SU-DHL-6 (cell line): ENCODE measurements around the gene ALKBH7.
"Not testable (repeated sequence)": the region's sequence is repeated elsewhere in the genome, so short reads cannot be mapped to it uniquely, and the experiment has no call there.

Source experiments
- H2AFZ ChIP-seq: fragments of 200-600 bp; sonication (generic); 2 replicates; pipeline ENCODE4 v1.6.1; 2014; ENCODE audit warnings: low read depth, mild to moderate bottlenecking, moderate library complexity, mixed read lengths, antibody characterized with exemption, low read length; ENCODE audit not compliant: severe bottlenecking
- H3F3A ChIP-seq: fragments of 200-600 bp; shearing (Covaris generic); 2 replicates; pipeline ENCODE4 v1.6.0; 2016; ENCODE audit warnings: antibody characterized with exemption, mild to moderate bottlenecking; ENCODE audit not compliant: insufficient read depth
- H3K27ac ChIP-seq: fragments of 200-600 bp; sonication (generic); 2 replicates; pipeline ENCODE4 v1.5.1; 2016; ENCODE audit warnings: low read depth, mild to moderate bottlenecking, low read length, moderate library complexity, mixed read lengths
- H3K27me3 ChIP-seq: fragments of 200-600 bp; sonication (generic), shearing (Covaris generic); 2 replicates; pipeline ENCODE4 v1.6.0; 2014; ENCODE audit warnings: mild to moderate bottlenecking, low read length
- H3K36me3 ChIP-seq: fragments of 200-600 bp; sonication (generic); 2 replicates; pipeline ENCODE4 v1.6.1; 2014; ENCODE audit warnings: mild to moderate bottlenecking, low read length, mixed read lengths
- H3K4me2 ChIP-seq: fragments of 300-600, 200-600 bp; shearing (Covaris generic), sonication (generic); 2 replicates; pipeline ENCODE4 v1.6.0; 2014; ENCODE audit warnings: low read length, low read depth, mild to moderate bottlenecking; ENCODE audit not compliant: poor library complexity, severe bottlenecking
- H3K4me3 ChIP-seq: fragments of 200-600 bp; sonication (generic); 2 replicates; pipeline ENCODE4 v1.5.1; 2014; ENCODE audit warnings: antibody characterized with exemption, low read length, mild to moderate bottlenecking, mixed read lengths; ENCODE audit not compliant: insufficient read depth, poor library complexity, severe bottlenecking
- H3K79me2 ChIP-seq: fragments of 200-600 bp; sonication (generic); 2 replicates; pipeline ENCODE4 v1.6.1; 2014; ENCODE audit warnings: mild to moderate bottlenecking, low read length, moderate library complexity; ENCODE audit not compliant: insufficient read depth
- H3K9ac ChIP-seq: fragments of 200-600 bp; sonication (generic); 2 replicates; pipeline ENCODE4 v1.7.0; 2014; ENCODE audit warnings: mild to moderate bottlenecking, low read length
- H3K9me2 ChIP-seq: fragments of 200-600 bp; sonication (generic); replicated peaks from 2 replicates; pipeline ENCODE4 v1.6.1; 2014; ENCODE audit warnings: low read length; ENCODE audit not compliant: insufficient read depth
- H3K9me3 ChIP-seq: fragments of 200-600 bp; sonication (generic); 2 replicates; pipeline ENCODE4 v1.6.1; 2014; ENCODE audit warnings: low read length, mixed read lengths; ENCODE audit not compliant: insufficient read depth
- H4K20me1 ChIP-seq: fragments of 200-600 bp; sonication (generic); 2 replicates; pipeline ENCODE4 v1.6.1; 2014; ENCODE audit warnings: low read depth, mild to moderate bottlenecking, antibody characterized with exemption, low read length, moderate library complexity, mixed read lengths
- CTCF ChIP-seq: fragments of 200-600 bp; sonication (generic); IDR thresholded peaks from one replicate; pipeline ENCODE4 v1.5.1; 2017; ENCODE audit warnings: antibody characterized with exemption, mild to moderate bottlenecking, low read length, moderate library complexity; ENCODE audit not compliant: insufficient read depth, poor library complexity, severe bottlenecking
- EZH2phosphoT487 ChIP-seq: fragments of 200-600 bp; sonication (generic), shearing (Covaris generic); conservative IDR thresholded peaks from 2 replicates; pipeline ENCODE4 v1.6.1; 2018; ENCODE audit warnings: mild to moderate bottlenecking, antibody characterized with exemption, low read length, moderate library complexity, mixed read lengths

Gene ALKBH7

GRCh38 chr19:6393983-6394412, 21.4 kb downstream of the ALKBH7 start:
- H3K4me3 ChIP-seq: peak overlapping the region; percentile 74
- peak overlapping the region; percentile 79 for H3K9ac ChIP-seq
- H3K36me3 ChIP-seq: no peaks in the 10 kb centered on the region
- H3K9me2 ChIP-seq: no peaks in the 10 kb centered on the region
- peaks cover 14% of the 10 kb centered on the region for H3K79me2 ChIP-seq
- TF ChIP-seq CTCF: no peak
- TF ChIP-seq EZH2phosphoT487: no peak
- no peaks in the 10 kb centered on the region for H4K20me1 ChIP-seq
- peak overlapping the region; percentile 98 for H2AFZ ChIP-seq
- H3K9me3 ChIP-seq: no peaks in the 10 kb centered on the region
- H3K4me2 ChIP-seq: peak overlapping the region; percentile 95
- H3K27me3 ChIP-seq: no peaks in the 10 kb centered on the region
- no peak overlapping the region for H3K27ac ChIP-seq
- H3F3A ChIP-seq: peaks cover 4% of the 10 kb centered on the region; the same call in 1 of the 2 replicates

DNA sequence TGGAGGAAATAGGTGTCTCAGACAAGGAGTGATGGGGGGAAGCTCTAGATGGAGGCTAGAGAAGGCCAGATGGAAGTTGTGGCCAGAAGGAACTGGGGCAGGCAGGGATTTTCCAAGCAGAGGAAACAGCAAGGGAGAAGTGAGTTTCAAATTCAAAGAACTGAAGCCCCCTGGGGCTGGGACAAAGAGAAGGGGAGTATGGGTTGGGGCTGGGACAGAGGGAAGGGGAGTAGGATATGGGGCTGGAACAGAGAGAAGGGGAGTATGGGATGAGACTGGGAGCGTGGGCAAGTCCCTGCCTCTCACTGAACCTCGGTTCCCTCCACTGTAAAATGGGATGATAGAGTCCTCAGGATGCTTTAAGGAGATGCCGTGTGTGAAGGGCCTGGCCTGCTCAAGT, 22.2 kb downstream of the ALKBH7 start:
- Histone ChIP-seq H3K27me3 (no peaks in the 10 kb centered on the region), H3K4me3 (no peak overlapping the region), H3K36me3 (no peaks in the 10 kb centered on the region), H3K9me3 (no peaks in the 10 kb centered on the region), H3K27ac (no peak overlapping the region), H4K20me1 (no peaks in the 10 kb centered on the region), H3K4me2 (no peak overlapping the region), H3F3A (peaks cover 4% of the 10 kb centered on the region; the same call in 1 of the 2 replicates), H3K9ac (no peak overlapping the region), H3K79me2 (peaks cover 14% of the 10 kb centered on the region), H3K9me2 (no peaks in the 10 kb centered on the region), H2AFZ (no peak overlapping the region)
- TF ChIP-seq CTCF (no peak), EZH2phosphoT487 (no peak)

DNA sequence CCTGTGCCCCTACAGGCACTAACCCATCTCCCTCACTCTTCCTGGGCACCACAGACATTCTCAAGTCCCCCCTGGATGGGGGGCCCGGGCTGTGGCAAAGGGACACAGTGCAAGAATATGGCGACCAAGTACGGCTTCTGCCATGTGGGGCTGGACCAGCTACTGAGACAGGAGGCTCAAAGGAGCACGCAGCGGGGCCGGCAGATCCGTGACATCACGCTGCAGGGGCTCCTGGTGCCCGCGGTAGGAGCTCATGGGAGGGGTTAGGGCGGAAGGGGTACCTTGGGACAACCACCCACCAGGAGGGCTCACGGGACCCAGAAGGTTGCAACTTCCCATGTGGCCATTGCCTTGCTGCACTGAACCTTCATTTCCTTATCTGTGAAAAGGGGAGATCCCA, 23.7 kb downstream of the ALKBH7 start:
- Histone ChIP-seq H3K9me3 (no peaks in the 10 kb centered on the region), H3K27ac (no peak overlapping the region), H3K9me2 (no peaks in the 10 kb centered on the region), H2AFZ (no peak overlapping the region), H3K4me3 (no peak overlapping the region), H4K20me1 (no peaks in the 10 kb centered on the region), H3K4me2 (no peak overlapping the region), H3K79me2 (peaks cover 14% of the 10 kb centered on the region), H3K9ac (no peak overlapping the region), H3K27me3 (no peaks in the 10 kb centered on the region), H3F3A (peaks cover 4% of the 10 kb centered on the region; the same call in 1 of the 2 replicates), H3K36me3 (no peaks in the 10 kb centered on the region)
- TF ChIP-seq CTCF: no peak
- TF ChIP-seq EZH2phosphoT487: no peak

DNA sequence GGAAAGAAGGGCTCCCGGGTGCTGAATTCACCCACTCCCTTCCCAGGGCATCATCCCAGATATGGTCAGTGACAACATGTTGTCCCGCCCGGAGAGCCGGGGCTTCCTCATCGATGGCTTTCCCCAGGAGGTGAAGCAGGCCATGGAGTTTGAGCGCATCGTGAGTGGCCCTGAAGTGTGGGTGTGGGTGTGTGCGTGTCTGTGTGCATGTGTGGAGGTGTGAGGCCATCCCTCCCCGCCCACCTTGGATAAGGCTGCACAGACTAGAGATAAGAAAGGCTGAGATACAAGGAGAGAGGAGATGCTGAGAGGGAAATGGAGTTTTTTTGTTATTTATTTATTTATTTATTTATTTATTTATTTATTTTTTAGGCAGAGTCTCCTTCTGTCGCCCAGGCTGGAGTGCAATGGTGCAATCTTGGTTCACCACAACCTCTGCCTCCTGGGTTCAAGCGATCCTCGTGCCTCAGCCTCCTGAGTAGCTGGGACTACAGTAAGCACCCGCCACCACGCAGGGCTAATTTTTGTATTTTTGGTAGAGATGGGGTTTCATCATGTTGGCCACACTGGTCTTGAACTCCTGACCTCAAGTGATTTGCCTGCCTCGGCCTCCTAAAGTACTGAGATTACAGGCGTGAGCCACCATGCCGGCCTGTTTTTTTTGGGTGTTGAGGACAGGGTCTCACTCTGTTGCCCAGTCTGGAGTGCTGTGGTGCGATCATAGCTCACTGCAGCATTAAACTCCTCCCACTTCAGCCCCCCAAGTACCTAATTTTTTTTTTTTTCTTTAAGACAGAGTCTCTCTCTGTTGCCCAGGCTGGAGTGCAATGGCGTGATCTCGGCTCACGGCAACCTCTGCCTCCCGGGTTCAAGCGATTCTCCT, 27.7 kb downstream of the ALKBH7 start:
- not testable (repeated sequence) for H3K9me3 ChIP-seq, H4K20me1 ChIP-seq, H2AFZ ChIP-seq, H3K27me3 ChIP-seq, H3K9me2 ChIP-seq, H3K9ac ChIP-seq, H3K79me2 ChIP-seq, H3K36me3 ChIP-seq, H3K4me3 ChIP-seq, H3K27ac ChIP-seq, H3K4me2 ChIP-seq, H3F3A ChIP-seq
